Left ventricle myocardium inferior (tissue), 1 donor: ENCODE measurements around the gene DNTTIP2. TPM values are rescaled to one million over a fixed set of nuclear protein-coding genes. Genes with fewer than 3 reads are reported as not detected.
"Not testable (repeated sequence)": the region's sequence is repeated elsewhere in the genome, so short reads cannot be mapped to it uniquely, and the experiment has no call there.

Experiments used
- DNase-seq: peaks from one replicate; pipeline ENCODE4 v3.0.0-alpha.2; 2020
- H3K27ac ChIP-seq: fragments of 200-600 bp; replicated peaks from 2 replicates; pipeline ENCODE4 v1.8.0; 2021
- H3K27me3 ChIP-seq: fragments of 200-600 bp; 2 replicates; pipeline ENCODE4 v1.8.0; 2021; ENCODE audit warnings: low read depth
- H3K36me3 ChIP-seq: fragments of 200-600 bp; 2 replicates; pipeline ENCODE4 v1.8.0; 2021
- H3K4me1 ChIP-seq: fragments of 200-600 bp; 2 replicates; pipeline ENCODE4 v1.8.0; 2021
- H3K4me3 ChIP-seq: fragments of 200-600 bp; 2 replicates; pipeline ENCODE4 v1.8.0; 2021; ENCODE audit warnings: mild to moderate bottlenecking, moderate library complexity
- H3K9me3 ChIP-seq: fragments of 200-600 bp; replicated peaks from 2 replicates; pipeline ENCODE4 v1.8.0; 2021
- CTCF ChIP-seq: fragments of 200-600 bp; IDR thresholded peaks from 2 replicates; pipeline ENCODE4 v1.8.0; 2021; ENCODE audit warnings: antibody characterized with exemption, mild to moderate bottlenecking, borderline replicate concordance
- intact Hi-C: fragments of 100-400 bp; cut with micrococcal nuclease; formaldehyde crosslinking; loops from one replicate; pipeline ENCODE4 v1.11.0; 2022
- total RNA-seq: library from RNA; stranded (reverse); fragmentation: NEBNext Ultra II Directional; extraction: Animal tissue kit (Norgen Biotek cat#: 25700); gene quantifications from one replicate; pipeline ENCODE4 v1.2.1, GENCODE V29; 2021
- donor health status: DM: no; HTN: yes; CAD: no; lungs with severe emphysema.

DNTTIP2 gene
- total RNA-seq, 1 donor from 2014 or later: 40.0 TPM

DNA sequence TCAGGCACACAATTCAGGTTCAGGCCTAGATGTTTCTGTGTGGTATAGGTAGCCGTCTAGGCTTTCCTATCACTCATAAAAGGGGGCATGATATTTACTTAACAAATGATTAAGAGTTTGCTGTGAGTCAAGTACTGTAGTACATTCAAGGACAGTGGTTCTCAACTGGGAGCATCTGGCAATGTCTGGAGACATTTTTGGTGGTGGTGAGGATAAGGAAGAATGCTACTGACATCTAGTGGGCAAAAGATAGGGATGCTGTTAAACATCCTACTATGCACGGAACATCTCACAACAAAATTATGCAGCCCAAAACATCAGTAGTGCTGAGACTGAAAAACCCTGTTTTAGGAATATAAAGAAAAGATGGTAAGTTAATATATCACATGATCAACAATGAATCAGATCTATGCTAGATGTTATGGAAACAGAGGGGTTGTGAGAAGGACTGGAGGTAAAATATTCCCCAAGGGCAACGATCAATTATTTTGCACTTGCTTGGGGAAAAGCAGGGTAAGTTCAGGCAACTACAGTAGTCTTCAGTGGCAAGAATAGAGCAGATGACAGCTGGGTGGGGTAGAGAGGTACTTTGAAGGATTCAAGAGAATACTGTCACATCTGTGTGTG, 4.9 kb downstream of the DNTTIP2 start:
- Histone ChIP-seq H3K9me3 (no peaks in the 10 kb centered on the region), H3K4me1 (peaks cover 33% of the 10 kb centered on the region), H3K36me3 (peaks cover 87% of the 10 kb centered on the region), H3K27ac (no peak overlapping the region), H3K27me3 (no peaks in the 10 kb centered on the region), H3K4me3 (no peak overlapping the region)
- intact Hi-C loops: no loop called here
- no peak for DNase-seq
- peak; percentile 41 for TF ChIP-seq CTCF

GRCh38 chr1:93871366-93871765, 7.6 kb downstream of the DNTTIP2 start:
- peaks cover 89% of the 10 kb centered on the region for H3K36me3 ChIP-seq
- H3K27me3 ChIP-seq: no peaks in the 10 kb centered on the region
- H3K4me1 ChIP-seq: peaks cover 7% of the 10 kb centered on the region
- intact Hi-C loops: no loop called here
- no peak overlapping the region for H3K27ac ChIP-seq
- no peak for TF ChIP-seq CTCF
- no peak for DNase-seq
- H3K9me3 ChIP-seq: no peaks in the 10 kb centered on the region
- no peak overlapping the region for H3K4me3 ChIP-seq

GRCh38 chr1:93869653-93870052, 9.4 kb downstream of the DNTTIP2 start:
- Histone ChIP-seq H3K9me3 (no peaks in the 10 kb centered on the region), H3K4me1 (no peaks in the 10 kb centered on the region), H3K27me3 (no peaks in the 10 kb centered on the region), H3K27ac (no peak overlapping the region), H3K36me3 (peaks cover 72% of the 10 kb centered on the region), H3K4me3 (no peak overlapping the region)
- no peak for TF ChIP-seq CTCF
- DNase-seq: no peak
- intact Hi-C loops: no loop called here

DNA sequence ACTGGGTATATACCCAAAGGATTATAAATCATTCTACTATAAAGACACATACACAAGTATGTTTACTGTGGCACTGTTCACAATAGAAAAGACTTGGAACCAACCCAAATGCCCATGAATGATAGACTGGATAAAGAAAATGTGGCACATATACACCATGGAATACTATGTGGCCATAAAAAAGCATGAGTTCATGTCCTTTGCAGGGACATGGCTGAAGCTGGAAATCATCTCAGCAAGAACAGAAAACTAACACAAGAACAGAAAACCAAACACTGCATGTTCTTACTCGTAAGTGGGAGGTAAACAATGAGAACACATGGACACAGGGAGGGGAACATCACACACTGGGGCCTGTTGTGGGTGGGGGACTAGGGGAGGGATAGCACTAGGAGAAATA, 10.5 kb downstream of the DNTTIP2 start:
- H3K27me3 ChIP-seq, H3K27ac ChIP-seq, H3K4me3 ChIP-seq, intact Hi-C loops, DNase-seq, H3K4me1 ChIP-seq, H3K9me3 ChIP-seq: not testable (repeated sequence)
- peaks cover 60% of the 10 kb centered on the region for H3K36me3 ChIP-seq

- DNase-seq: no peak
- Histone ChIP-seq H3K27ac (no peak overlapping the region), H3K4me3 (no peak overlapping the region), H3K36me3 (peaks cover 28% of the 10 kb centered on the region), H3K4me1 (no peaks in the 10 kb centered on the region), H3K9me3 (no peaks in the 10 kb centered on the region), H3K27me3 (no peaks in the 10 kb centered on the region)
- intact Hi-C loops: no loop called here
- no peak for TF ChIP-seq CTCF
Measured at GRCh38 chr1:93865253-93865652, 13.8 kb downstream of the DNTTIP2 start.

DNA sequence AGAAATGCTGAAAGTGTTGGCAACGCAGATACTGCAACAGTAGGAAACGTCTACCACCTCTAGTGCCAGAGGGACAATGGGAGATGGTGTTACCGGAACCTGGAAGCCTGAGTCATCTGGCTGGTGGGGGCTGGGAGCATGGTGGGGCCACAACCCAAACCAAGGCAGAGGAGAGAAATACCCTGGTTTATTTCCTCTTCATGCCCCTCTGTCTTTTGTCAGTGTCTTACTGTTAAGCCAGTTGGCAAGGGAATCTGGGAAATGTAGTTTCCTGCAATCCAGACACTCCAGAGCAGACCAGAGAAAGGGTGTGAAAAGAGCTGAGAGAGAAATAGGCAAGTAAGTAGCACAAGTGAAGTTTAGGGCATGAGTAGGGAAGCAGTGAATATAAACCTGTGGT, 14.8 kb downstream of the DNTTIP2 start:
- no peaks in the 10 kb centered on the region for H3K4me1 ChIP-seq
- intact Hi-C loops: no loop called here
- H3K36me3 ChIP-seq: peaks cover 17% of the 10 kb centered on the region
- H3K27me3 ChIP-seq: no peaks in the 10 kb centered on the region
- no peak for TF ChIP-seq CTCF
- H3K27ac ChIP-seq: no peak overlapping the region
- DNase-seq: no peak
- no peaks in the 10 kb centered on the region for H3K9me3 ChIP-seq
- H3K4me3 ChIP-seq: no peak overlapping the region

- intact Hi-C loops, H3K27ac ChIP-seq, H3K4me3 ChIP-seq, H3K9me3 ChIP-seq, H3K4me1 ChIP-seq, DNase-seq, H3K36me3 ChIP-seq, H3K27me3 ChIP-seq: not testable (repeated sequence)
Measured at GRCh38 chr1:93857653-93858052, 21.4 kb downstream of the DNTTIP2 start.

DNA sequence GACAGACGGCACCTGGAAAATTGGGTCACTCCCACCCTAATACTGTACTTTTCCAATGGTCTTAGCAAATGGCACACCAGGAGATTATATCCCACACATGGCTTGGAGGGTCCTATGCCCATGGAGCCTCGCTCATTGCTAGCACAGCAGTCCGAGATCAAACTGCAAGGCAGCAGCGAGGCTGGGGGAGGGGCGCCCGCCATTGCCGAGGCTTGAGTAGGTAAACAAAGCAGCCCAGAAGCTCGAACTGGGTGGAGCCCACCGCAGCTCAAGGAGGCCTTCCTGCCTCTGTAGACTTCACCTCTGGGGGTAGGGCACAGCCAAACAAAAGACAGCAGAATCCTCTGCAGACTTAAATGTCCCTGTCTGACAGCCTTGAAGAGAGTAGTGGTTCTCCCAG, 23.0 kb downstream of the DNTTIP2 start:
- H3K27me3 ChIP-seq, DNase-seq, H3K27ac ChIP-seq, H3K36me3 ChIP-seq, H3K9me3 ChIP-seq, H3K4me3 ChIP-seq, intact Hi-C loops, H3K4me1 ChIP-seq: not testable (repeated sequence)
